WTC11 (cell line): Measurements from ENCODE around the gene KRT1. TPM values are rescaled to one million over a fixed set of nuclear protein-coding genes. Genes with fewer than 3 reads are reported as not detected.

Source experiments
- ATAC-seq: fragments of 200-7000 bp; cut with Tn5 transposase; 2 replicates; pipeline ENCODE4 v1.10.0; 2021; ENCODE audit warnings: mild to moderate bottlenecking, moderate library complexity
- CTCF ChIA-PET: fragments of 300-600 bp; sonication (Branson Sonifier 250); formaldehyde crosslinking; loops from one replicate; lab custom pipeline; 2021; ENCODE audit warnings: antibody characterized with exemption; lab: Charles Lee
- POLR2A ChIA-PET: fragments of 350-600 bp; sonication (Branson Sonifier 250); formaldehyde crosslinking; loops from one replicate; lab custom pipeline; 2021; ENCODE audit warnings: antibody characterized with exemption; lab: Charles Lee
- DNase-seq: peaks from one replicate; pipeline ENCODE4 v3.0.0; 2021; ENCODE audit warnings: low spot score
- H3K27ac Mint-ChIP-seq: 2 replicates; pipeline ENCODE4 v1.8.0; 2021; ENCODE audit warnings: mixed read lengths
- H3K27me3 Mint-ChIP-seq: 2 replicates; pipeline ENCODE4 v1.8.0; 2021; ENCODE audit warnings: low read depth, mild to moderate bottlenecking, moderate library complexity, mixed read lengths
- H3K36me3 Mint-ChIP-seq: 2 replicates; pipeline ENCODE4 v1.8.0; 2021; ENCODE audit warnings: mixed read lengths
- H3K4me1 Mint-ChIP-seq: 2 replicates; pipeline ENCODE4 v1.8.0; 2022; ENCODE audit warnings: mixed read lengths
- H3K4me3 Mint-ChIP-seq: 2 replicates; pipeline ENCODE4 v1.8.0; 2021; ENCODE audit warnings: mild to moderate bottlenecking, moderate library complexity, mixed read lengths
- H3K9me3 Mint-ChIP-seq: 2 replicates; pipeline ENCODE4 v1.8.0; 2021; ENCODE audit warnings: mixed read lengths
- ARID4B ChIP-seq: sonication (generic); formaldehyde crosslinking; IDR thresholded peaks from 2 replicates; pipeline ENCODE4 v1.8.0; 2023; ENCODE audit warnings: missing genetic modification reagents, mild to moderate bottlenecking, borderline replicate concordance
- ATF1 ChIP-seq: sonication (generic); formaldehyde crosslinking; IDR thresholded peaks from 2 replicates; pipeline ENCODE4 v1.8.1; 2023; ENCODE audit warnings: mild to moderate bottlenecking, moderate library complexity, missing genetic modification reagents
- FOXK1 ChIP-seq: sonication (generic); formaldehyde crosslinking; IDR thresholded peaks from 2 replicates; pipeline ENCODE4 v1.8.0; 2022; ENCODE audit warnings: mild to moderate bottlenecking, moderate library complexity, missing genetic modification reagents
- GRHL2 ChIP-seq: fragments of 250-450 bp; sonication (Bioruptor Pico); IDR thresholded peaks from 2 replicates; pipeline ENCODE4 v1.8.0; 2022; ENCODE audit warnings: mild to moderate bottlenecking, moderate library complexity; ENCODE audit not compliant: insufficient replicate concordance, severe bottlenecking
- HMGA2 ChIP-seq: fragments of 250-450 bp; sonication (Bioruptor Pico); IDR thresholded peaks from 2 replicates; pipeline ENCODE4 v1.4.0; 2021; ENCODE audit warnings: mild to moderate bottlenecking, moderate library complexity
- JAZF1 ChIP-seq: fragments of 250-450 bp; sonication (Bioruptor Pico); IDR thresholded peaks from 2 replicates; pipeline ENCODE4 v1.9.0; 2021; ENCODE audit warnings: moderate library complexity, mild to moderate bottlenecking, inconsistent platforms
- KAT7 ChIP-seq: sonication (generic); formaldehyde crosslinking; IDR thresholded peaks from 2 replicates; pipeline ENCODE4 v1.8.1; 2023; ENCODE audit warnings: missing genetic modification reagents, mild to moderate bottlenecking, borderline replicate concordance
- NFYB ChIP-seq: sonication (generic); formaldehyde crosslinking; conservative IDR thresholded peaks from 2 replicates; pipeline ENCODE4 v1.8.0; 2022; ENCODE audit warnings: low read depth, missing genetic modification reagents
- PRDM15 ChIP-seq: sonication (generic); formaldehyde crosslinking; IDR thresholded peaks from 2 replicates; pipeline ENCODE4 v1.8.0; 2022; ENCODE audit warnings: missing genetic modification reagents
- STAT6 ChIP-seq: sonication (generic); formaldehyde crosslinking; conservative IDR thresholded peaks from 2 replicates; pipeline ENCODE4 v1.8.1; 2023; ENCODE audit warnings: mild to moderate bottlenecking, low read depth, missing genetic modification reagents, moderate library complexity
- TCF7 ChIP-seq: sonication (generic); formaldehyde crosslinking; IDR thresholded peaks from 2 replicates; pipeline ENCODE4 v1.8.0; 2022; ENCODE audit warnings: mild to moderate bottlenecking, low read depth, missing genetic modification reagents, moderate library complexity
- TEAD4 ChIP-seq: sonication (generic); formaldehyde crosslinking; IDR thresholded peaks from 2 replicates; pipeline ENCODE4 v1.8.0; 2022; ENCODE audit warnings: mild to moderate bottlenecking, missing genetic modification reagents
- ZNF281 ChIP-seq: sonication (generic); formaldehyde crosslinking; IDR thresholded peaks from 2 replicates; pipeline ENCODE4 v1.8.0; 2023; ENCODE audit warnings: mild to moderate bottlenecking, missing genetic modification reagents
- ZNF396 ChIP-seq: fragments of 250-450 bp; sonication (Bioruptor Pico); IDR thresholded peaks from 2 replicates; pipeline ENCODE4 v1.8.0; 2021; ENCODE audit warnings: mild to moderate bottlenecking, moderate library complexity, borderline replicate concordance
- ZNF416 ChIP-seq: fragments of 250-450 bp; sonication (Bioruptor Pico); IDR thresholded peaks from 2 replicates; pipeline ENCODE4 v1.9.0; 2021; ENCODE audit warnings: mild to moderate bottlenecking, inconsistent platforms
- ZNF512 ChIP-seq: sonication (generic); formaldehyde crosslinking; IDR thresholded peaks from 2 replicates; pipeline ENCODE4 v1.8.1; 2022; ENCODE audit warnings: missing genetic modification reagents, borderline replicate concordance
- ZNF671 ChIP-seq: fragments of 250-450 bp; sonication (Bioruptor Pico); IDR thresholded peaks from 2 replicates; pipeline ENCODE4 v1.8.0; 2021; ENCODE audit warnings: mild to moderate bottlenecking
- ZSCAN18 ChIP-seq: fragments of 250-450 bp; sonication (Bioruptor Pico); IDR thresholded peaks from 2 replicates; pipeline ENCODE4 v2.1.2; 2022; ENCODE audit warnings: mild to moderate bottlenecking, moderate library complexity
- total RNA-seq: library from RNA; stranded (reverse); gene quantifications from 3 replicates; pipeline ENCODE4 v1.2.3, GENCODE V29; 2021

The KRT1 gene
- total RNA-seq, 1 experiment from 2014 or later: not detected

- DNase-seq (no peak), ATAC-seq (no peak)
- Mint-ChIP-seq H3K27me3 (no peaks in the 10 kb centered on the region; the same call in 1 of the 2 replicates), H3K4me3 (no peak overlapping the region), H3K9me3 (peaks cover 11% of the 10 kb centered on the region), H3K36me3 (no peaks in the 10 kb centered on the region), H3K4me1 (no peaks in the 10 kb centered on the region), H3K27ac (no peak overlapping the region)
- no peak for TF ChIP-seq STAT6
- no peak for TF ChIP-seq HMGA2 (CRISPR knock-in tag)
- TF ChIP-seq TEAD4 (CRISPR knock-in tag): no peak
- no peak for TF ChIP-seq PRDM15 (CRISPR knock-in tag)
- TF ChIP-seq ARID4B (CRISPR knock-in tag): no peak
- TF ChIP-seq JAZF1 (CRISPR knock-in tag): no peak
- TF ChIP-seq ZNF671 (CRISPR knock-in tag): no peak
- no peak for TF ChIP-seq ZNF281
- POLR2A ChIA-PET: interaction anchor here (0.6 kb wide), 1 partner anchor 300 kb away, joined by 4 read pairs; no protein-coding TSS in a partner anchor
- CTCF ChIA-PET: interaction anchor here (0.7 to 2.4 kb wide), 5 partner anchors 44 to 260 kb away, joined by 3 to 8 read pairs (median 5); no protein-coding TSS in a partner anchor
Measured at GRCh38 chr12:52648012-52648550, 32.1 kb downstream of the KRT1 start.

- Mint-ChIP-seq H3K36me3 (no peaks in the 10 kb centered on the region), H3K4me1 (no peaks in the 10 kb centered on the region), H3K9me3 (peaks cover 9% of the 10 kb centered on the region), H3K27me3 (no peaks in the 10 kb centered on the region; the same call in 1 of the 2 replicates), H3K4me3 (no peak overlapping the region), H3K27ac (no peak overlapping the region)
- CTCF ChIA-PET: interaction anchor here (0.7 to 2.4 kb wide), 6 partner anchors 45 to 260 kb away, joined by 3 to 8 read pairs (median 4); no protein-coding TSS in a partner anchor
- POLR2A ChIA-PET: no interaction called here
- DNase-seq (no peak), ATAC-seq (no peak)
- TF ChIP-seq ZNF416 (CRISPR knock-in tag): no peak
- no peak for TF ChIP-seq ZNF396 (CRISPR knock-in tag)
- TF ChIP-seq ZNF512 (CRISPR knock-in tag): no peak
- TF ChIP-seq ATF1 (CRISPR knock-in tag): no peak
- no peak for TF ChIP-seq TCF7 (CRISPR knock-in tag)
- TF ChIP-seq NFYB (CRISPR knock-in tag): no peak
- TF ChIP-seq FOXK1 (CRISPR knock-in tag): no peak
- no peak for TF ChIP-seq KAT7 (CRISPR knock-in tag)
- no peak for TF ChIP-seq GRHL2 (CRISPR knock-in tag)
- TF ChIP-seq ZSCAN18 (CRISPR knock-in tag): no peak
Measured at GRCh38 chr12:52647601-52648000, 32.6 kb downstream of the KRT1 start.
